A549 (cell line): Measurements from ENCODE around the gene SNRPA1.

Source experiments
- EHMT2 ChIP-seq: fragments of 200-600 bp; sonication (generic); IDR thresholded peaks from 2 replicates; pipeline ENCODE4 v1.6.1; 2016; ENCODE audit warnings: antibody characterized with exemption, low read depth, mild to moderate bottlenecking, moderate library complexity
- EP300 ChIP-seq, 2 experiments: fragments of >200 bp; sonication (Bioruptor Twin); formaldehyde crosslinking; IDR thresholded peaks; 2 replicates in 1 of 2; 3 replicates in 1 of 2; pipeline ENCODE4 v1.6.1; 2016 to 2017
- ESRRA ChIP-seq: fragments of 150-350 bp; IDR thresholded peaks from 2 replicates; pipeline ENCODE4 v1.6.1; 2014; ENCODE audit warnings: mild to moderate bottlenecking, low read length, borderline replicate concordance
- FOSL2 ChIP-seq, 2 experiments: fragments of 450-650 bp in 1 of 2; fragments of >200 bp in 1 of 2; sonication (Bioruptor Twin) in 1 of 2; formaldehyde crosslinking; IDR thresholded peaks; 2 replicates each; pipeline versions ENCODE4 v1.5.0 to v1.6.1; 2016 to 2020; ENCODE audit warnings: mild to moderate bottlenecking in 1 of 2, moderate library complexity in 1 of 2
- HDAC2 ChIP-seq: fragments of 200-600 bp; sonication (generic); IDR thresholded peaks from 2 replicates; pipeline ENCODE4 v1.6.1; 2016
- MYC ChIP-seq: IDR thresholded peaks from 2 replicates; pipeline ENCODE4 v1.6.1; 2012; ENCODE audit warnings: mild to moderate bottlenecking, inconsistent platforms, low read length, improper control_type of control experiment, borderline replicate concordance
- NR3C1 ChIP-seq: fragments of >200 bp; sonication (Bioruptor Twin); formaldehyde crosslinking; IDR thresholded peaks from 3 replicates; pipeline ENCODE4 v1.6.1; 2017
- POLR2A ChIP-seq: IDR thresholded peaks from 2 replicates; pipeline ENCODE4 v1.6.1; 2012; ENCODE audit warnings: mild to moderate bottlenecking, low read length
- RFX5 ChIP-seq: fragments of 450-650 bp; IDR thresholded peaks from 2 replicates; pipeline ENCODE4 v1.7.1; 2014; ENCODE audit warnings: antibody characterized with exemption, mild to moderate bottlenecking, moderate library complexity
- RNF2 ChIP-seq: fragments of 200-600 bp; sonication (generic); IDR thresholded peaks from 2 replicates; pipeline ENCODE4 v1.6.1; 2016; ENCODE audit warnings: low read depth, mild to moderate bottlenecking, antibody characterized with exemption, moderate library complexity, borderline replicate concordance
- SMC3 ChIP-seq: fragments of >200 bp; sonication (Bioruptor Twin); formaldehyde crosslinking; IDR thresholded peaks from 3 replicates; pipeline ENCODE4 v1.6.1; 2018; ENCODE audit warnings: inconsistent platforms
- TF ChIP-seq, protein P1 (sequence below): fragments of >200 bp; sonication (Bioruptor Twin); formaldehyde crosslinking; IDR thresholded peaks from 3 replicates; pipeline ENCODE4 v1.5.1; 2016
- TF ChIP-seq, protein P2 (sequence below): IDR thresholded peaks from 2 replicates; pipeline ENCODE4 v1.6.1; 2012
- TF ChIP-seq, protein P3 (sequence below): IDR thresholded peaks from 2 replicates; pipeline ENCODE4 v1.6.1; 2012

DNA sequence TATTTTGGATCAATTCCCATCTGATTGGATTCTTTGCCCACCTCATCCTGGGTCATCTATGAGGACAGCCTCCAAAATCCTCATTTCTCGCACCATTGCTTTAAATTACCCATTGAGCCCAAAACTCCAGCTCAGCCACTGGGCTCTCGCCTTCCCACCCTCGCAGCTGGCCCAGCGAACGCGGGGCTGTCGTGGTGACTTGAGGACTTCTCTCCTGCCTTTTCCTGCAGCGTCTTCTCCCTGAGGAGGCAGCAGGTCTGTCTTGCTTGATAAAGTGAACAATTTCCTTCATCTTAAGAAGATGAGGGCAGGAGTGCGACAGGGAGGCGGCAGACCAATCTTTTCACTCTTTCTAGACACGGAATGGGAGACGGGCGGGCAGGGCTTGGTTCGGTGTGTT, 33.0 kb upstream of the SNRPA1 start:
- TF ChIP-seq ESRRA, result no peak
- TF ChIP-seq SMC3, result no peak
- TF ChIP-seq, protein P1, sequence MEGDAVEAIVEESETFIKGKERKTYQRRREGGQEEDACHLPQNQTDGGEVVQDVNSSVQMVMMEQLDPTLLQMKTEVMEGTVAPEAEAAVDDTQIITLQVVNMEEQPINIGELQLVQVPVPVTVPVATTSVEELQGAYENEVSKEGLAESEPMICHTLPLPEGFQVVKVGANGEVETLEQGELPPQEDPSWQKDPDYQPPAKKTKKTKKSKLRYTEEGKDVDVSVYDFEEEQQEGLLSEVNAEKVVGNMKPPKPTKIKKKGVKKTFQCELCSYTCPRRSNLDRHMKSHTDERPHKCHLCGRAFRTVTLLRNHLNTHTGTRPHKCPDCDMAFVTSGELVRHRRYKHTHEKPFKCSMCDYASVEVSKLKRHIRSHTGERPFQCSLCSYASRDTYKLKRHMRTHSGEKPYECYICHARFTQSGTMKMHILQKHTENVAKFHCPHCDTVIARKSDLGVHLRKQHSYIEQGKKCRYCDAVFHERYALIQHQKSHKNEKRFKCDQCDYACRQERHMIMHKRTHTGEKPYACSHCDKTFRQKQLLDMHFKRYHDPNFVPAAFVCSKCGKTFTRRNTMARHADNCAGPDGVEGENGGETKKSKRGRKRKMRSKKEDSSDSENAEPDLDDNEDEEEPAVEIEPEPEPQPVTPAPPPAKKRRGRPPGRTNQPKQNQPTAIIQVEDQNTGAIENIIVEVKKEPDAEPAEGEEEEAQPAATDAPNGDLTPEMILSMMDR, result no peak
- no peak for TF ChIP-seq RNF2
- TF ChIP-seq, protein P2, sequence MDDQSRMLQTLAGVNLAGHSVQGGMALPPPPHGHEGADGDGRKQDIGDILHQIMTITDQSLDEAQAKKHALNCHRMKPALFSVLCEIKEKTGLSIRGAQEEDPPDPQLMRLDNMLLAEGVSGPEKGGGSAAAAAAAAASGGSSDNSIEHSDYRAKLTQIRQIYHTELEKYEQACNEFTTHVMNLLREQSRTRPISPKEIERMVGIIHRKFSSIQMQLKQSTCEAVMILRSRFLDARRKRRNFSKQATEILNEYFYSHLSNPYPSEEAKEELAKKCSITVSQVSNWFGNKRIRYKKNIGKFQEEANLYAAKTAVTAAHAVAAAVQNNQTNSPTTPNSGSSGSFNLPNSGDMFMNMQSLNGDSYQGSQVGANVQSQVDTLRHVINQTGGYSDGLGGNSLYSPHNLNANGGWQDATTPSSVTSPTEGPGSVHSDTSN, result no peak
- TF ChIP-seq MYC, result no peak
- no peak for TF ChIP-seq EP300 (IDR thresholded peaks at IDR 0.05)
- TF ChIP-seq, protein P3, sequence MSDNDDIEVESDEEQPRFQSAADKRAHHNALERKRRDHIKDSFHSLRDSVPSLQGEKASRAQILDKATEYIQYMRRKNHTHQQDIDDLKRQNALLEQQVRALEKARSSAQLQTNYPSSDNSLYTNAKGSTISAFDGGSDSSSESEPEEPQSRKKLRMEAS, result no peak
- no peak for TF ChIP-seq EHMT2
- TF ChIP-seq FOSL2 (IDR thresholded peaks at IDR 0.05), result no peak
- no peak for TF ChIP-seq FOSL2 (CRISPR knock-in tag; IDR thresholded peaks at IDR 0.05)
- no peak for TF ChIP-seq NR3C1
- no peak for TF ChIP-seq RFX5
- no peak for TF ChIP-seq POLR2A
- TF ChIP-seq HDAC2, result no peak
